Liver (tissue), 9 donors: ENCODE data around the gene CHN2. TPM values are rescaled to one million over a fixed set of nuclear protein-coding genes. Genes with fewer than 3 reads are reported as not detected.

ENCODE experiments used
- DNase-seq: peaks from one replicate; pipeline ENCODE4 v3.0.0-alpha.2; 2017; ENCODE audit warnings: low spot score
- H3K27ac ChIP-seq, 2 donors: one replicate each; pipeline ENCODE4 v1.7.0; 2013; ENCODE audit warnings: inconsistent platforms in 2 of 2, low read length in 2 of 2, control low read depth in 1 of 2, low read depth in 1 of 2, mild to moderate bottlenecking in 1 of 2
- H3K27me3 ChIP-seq, 4 donors: one replicate each; pipeline versions ENCODE4 v1.6.1 to v1.7.0; 2013; ENCODE audit warnings: low read length in 3 of 4, inconsistent platforms in 1 of 4, mild to moderate bottlenecking in 1 of 4, moderate library complexity in 1 of 4; ENCODE audit not compliant: control insufficient read depth in 4 of 4, insufficient read depth in 4 of 4
- H3K36me3 ChIP-seq, 4 donors: one replicate each; pipeline versions ENCODE4 v1.6.1 to v1.7.0; 2013; ENCODE audit warnings: low read length in 3 of 4, mild to moderate bottlenecking in 3 of 4, low read depth in 1 of 4, moderate library complexity in 1 of 4; ENCODE audit not compliant: control insufficient read depth in 4 of 4, insufficient read depth in 3 of 4
- H3K4me1 ChIP-seq, 4 donors: one replicate each; pipeline versions ENCODE4 v1.6.1 to v1.7.0; 2013; ENCODE audit warnings: low read length in 3 of 4, mild to moderate bottlenecking in 3 of 4, moderate library complexity in 1 of 4; ENCODE audit not compliant: control insufficient read depth in 4 of 4, insufficient read depth in 4 of 4
- H3K4me3 ChIP-seq, 3 donors: one replicate each; pipeline versions ENCODE4 v1.6.1 to v1.7.0; 2013; ENCODE audit warnings: low read length in 3 of 3, control low read depth in 1 of 3, low read depth in 1 of 3, mild to moderate bottlenecking in 1 of 3
- H3K9ac ChIP-seq, 2 donors: one replicate each; pipeline ENCODE4 v1.7.0; 2013; ENCODE audit warnings: low read length in 2 of 2, mild to moderate bottlenecking in 2 of 2, moderate library complexity in 2 of 2, control low read depth in 1 of 2, low read depth in 1 of 2
- H3K9me3 ChIP-seq, 4 donors: one replicate each; pipeline versions ENCODE4 v1.6.1 to v1.7.0; 2013; ENCODE audit warnings: low read length in 3 of 4; ENCODE audit not compliant: control insufficient read depth in 4 of 4
- EGR1 ChIP-seq, 2 donors: IDR thresholded peaks; 2 replicates each; pipeline ENCODE4 v1.6.1; 2016 to 2018; ENCODE audit warnings: antibody characterized with exemption in 2 of 2, low read depth in 2 of 2
- FOXA1 ChIP-seq: IDR thresholded peaks from 2 replicates; pipeline ENCODE4 v1.6.1; 2016; ENCODE audit warnings: antibody characterized with exemption
- FOXA2 ChIP-seq: IDR thresholded peaks from 2 replicates; pipeline ENCODE4 v1.6.1; 2016; ENCODE audit warnings: antibody characterized with exemption
- GABPA ChIP-seq, 2 donors: IDR thresholded peaks in 1 of 2; conservative IDR thresholded peaks in 1 of 2; 2 replicates each; pipeline ENCODE4 v1.6.1; 2016; ENCODE audit warnings: antibody characterized with exemption in 2 of 2, mild to moderate bottlenecking in 1 of 2, moderate library complexity in 1 of 2
- HNF4A ChIP-seq, 2 donors: conservative IDR thresholded peaks; 2 replicates each; pipeline ENCODE4 v1.6.1; 2016; ENCODE audit warnings: antibody characterized with exemption in 2 of 2, mild to moderate bottlenecking in 2 of 2
- HNF4G ChIP-seq: IDR thresholded peaks from 2 replicates; pipeline ENCODE4 v1.6.1; 2016; ENCODE audit warnings: antibody characterized with exemption
- JUND ChIP-seq, 2 donors: IDR thresholded peaks; 2 replicates each; pipeline ENCODE4 v1.6.1; 2016; ENCODE audit warnings: antibody characterized with exemption in 2 of 2
- RAD21 ChIP-seq, 2 donors: IDR thresholded peaks; 2 replicates each; pipeline ENCODE4 v1.6.1; 2016; ENCODE audit warnings: antibody characterized with exemption in 2 of 2, mild to moderate bottlenecking in 2 of 2
- RXRA ChIP-seq, 2 donors: IDR thresholded peaks; 2 replicates each; pipeline ENCODE4 v1.6.1; 2017 to 2018; ENCODE audit warnings: antibody characterized with exemption in 2 of 2, mild to moderate bottlenecking in 1 of 2
- SP1 ChIP-seq: IDR thresholded peaks from 2 replicates; pipeline ENCODE4 v1.6.1; 2018; ENCODE audit warnings: antibody characterized with exemption, mild to moderate bottlenecking
- TAF1 ChIP-seq: conservative IDR thresholded peaks from 2 replicates; pipeline ENCODE4 v1.6.1; 2016; ENCODE audit warnings: antibody characterized with exemption, mild to moderate bottlenecking
- WGBS: extraction: QIAGEN DNeasy Blood & Tissue Kit; methylation state at CpG from one replicate; pipeline ENCODE4 v1.1.7; 2013; 5-methylcytosine and 5-hydroxymethylcytosine counted together
- polyA plus RNA-seq, 2 donors: library from polyadenylated mRNA; stranded (reverse) in 1 of 2; unstranded in 1 of 2; fragments of 200-250 nt in 1 of 2; fragments of >200 nt in 1 of 2; fragmentation: Nextera tagmentation in 1 of 2; extraction: Ambion mirVana in 1 of 2; gene quantifications; one replicate each; pipeline versions ENCODE4 v1.2.1 to v1.2.3, GENCODE V29; 2013 to 2015
- total RNA-seq, 2 donors: library from RNA; depleted of rRNA; stranded (reverse); fragments of >200 nt; gene quantifications; one replicate each; pipeline ENCODE4 v1.2.3, GENCODE V29; 2014
- TF ChIP-seq, protein P1 (sequence below): fragments of 150-350 bp; IDR thresholded peaks from 2 replicates; pipeline ENCODE4 v1.5.1; 2017; ENCODE audit warnings: improper control_type of control experiment, low read depth, low read length; ENCODE audit not compliant: missing input control
- TF ChIP-seq, protein P2 (sequence below): IDR thresholded peaks from 2 replicates; pipeline ENCODE4 v1.6.1; 2016; ENCODE audit warnings: antibody characterized with exemption, mild to moderate bottlenecking
- TF ChIP-seq, protein P3 (sequence below): IDR thresholded peaks from 2 replicates; pipeline ENCODE4 v1.6.1; 2016; ENCODE audit warnings: antibody characterized with exemption
- TF ChIP-seq, protein P4 (sequence below): IDR thresholded peaks from 2 replicates; pipeline ENCODE4 v1.6.1; 2016; ENCODE audit warnings: antibody characterized with exemption
- donor health status: healthy.
- donor health status: healthy.
- donor health status: healthy.
- donor health status: healthy.
- donor health status: healthy.

The CHN2 gene
- total and polyA plus RNA-seq, 4 donors = 8.3 to 25.4 (median 17.8) TPM

DNA sequence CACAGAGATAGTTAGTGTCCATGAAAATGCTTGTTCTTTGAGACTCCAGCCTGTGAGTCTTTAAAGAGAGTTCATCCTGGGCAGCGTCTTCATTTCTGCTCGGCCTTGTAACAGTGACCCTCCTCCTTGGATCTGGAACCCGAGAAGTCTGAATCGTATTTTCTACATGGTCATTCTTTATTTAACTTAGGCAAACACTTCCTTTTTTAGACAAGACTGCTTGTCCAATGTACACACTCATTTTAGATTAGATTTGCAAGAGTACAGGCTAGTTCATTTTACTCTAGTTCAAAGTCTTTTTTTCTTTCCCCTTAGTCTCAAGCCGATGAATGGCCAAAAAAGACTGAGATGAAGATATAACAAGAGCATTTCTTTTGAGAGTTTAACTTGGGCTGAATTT, 133.5 kb downstream of the CHN2 start:
- no peak for DNase-seq
- Histone ChIP-seq H3K27me3 (no peaks in the 10 kb centered on the region), H3K9me3 (no peaks in the 10 kb centered on the region), H3K9ac (no peak overlapping the region), H3K4me3 (no peak overlapping the region), H3K4me1 (peaks cover 0 to 35% (median 19%) of the 10 kb centered on the region in 4 donors), H3K36me3 (no peaks in the 10 kb centered on the region), H3K27ac (peak overlapping the region in 1 of 2 donors; percentile 41)
- TF ChIP-seq, protein P1, sequence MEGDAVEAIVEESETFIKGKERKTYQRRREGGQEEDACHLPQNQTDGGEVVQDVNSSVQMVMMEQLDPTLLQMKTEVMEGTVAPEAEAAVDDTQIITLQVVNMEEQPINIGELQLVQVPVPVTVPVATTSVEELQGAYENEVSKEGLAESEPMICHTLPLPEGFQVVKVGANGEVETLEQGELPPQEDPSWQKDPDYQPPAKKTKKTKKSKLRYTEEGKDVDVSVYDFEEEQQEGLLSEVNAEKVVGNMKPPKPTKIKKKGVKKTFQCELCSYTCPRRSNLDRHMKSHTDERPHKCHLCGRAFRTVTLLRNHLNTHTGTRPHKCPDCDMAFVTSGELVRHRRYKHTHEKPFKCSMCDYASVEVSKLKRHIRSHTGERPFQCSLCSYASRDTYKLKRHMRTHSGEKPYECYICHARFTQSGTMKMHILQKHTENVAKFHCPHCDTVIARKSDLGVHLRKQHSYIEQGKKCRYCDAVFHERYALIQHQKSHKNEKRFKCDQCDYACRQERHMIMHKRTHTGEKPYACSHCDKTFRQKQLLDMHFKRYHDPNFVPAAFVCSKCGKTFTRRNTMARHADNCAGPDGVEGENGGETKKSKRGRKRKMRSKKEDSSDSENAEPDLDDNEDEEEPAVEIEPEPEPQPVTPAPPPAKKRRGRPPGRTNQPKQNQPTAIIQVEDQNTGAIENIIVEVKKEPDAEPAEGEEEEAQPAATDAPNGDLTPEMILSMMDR = no peak
- TF ChIP-seq RAD21 (IDR thresholded peaks at IDR 0.05) (peak; percentile 24 to 26), SP1 (no peak), RXRA (IDR thresholded peaks at IDR 0.05) (peak; percentile 42 to 67), JUND (IDR thresholded peaks at IDR 0.05) (peak in 1 of 2 donors; percentile 52), TAF1 (no peak), HNF4A (conservative IDR thresholded peaks at IDR 0.05) (peak; percentile 54 to 77), FOXA2 (no peak), FOXA1 (no peak)
- TF ChIP-seq, protein P2, sequence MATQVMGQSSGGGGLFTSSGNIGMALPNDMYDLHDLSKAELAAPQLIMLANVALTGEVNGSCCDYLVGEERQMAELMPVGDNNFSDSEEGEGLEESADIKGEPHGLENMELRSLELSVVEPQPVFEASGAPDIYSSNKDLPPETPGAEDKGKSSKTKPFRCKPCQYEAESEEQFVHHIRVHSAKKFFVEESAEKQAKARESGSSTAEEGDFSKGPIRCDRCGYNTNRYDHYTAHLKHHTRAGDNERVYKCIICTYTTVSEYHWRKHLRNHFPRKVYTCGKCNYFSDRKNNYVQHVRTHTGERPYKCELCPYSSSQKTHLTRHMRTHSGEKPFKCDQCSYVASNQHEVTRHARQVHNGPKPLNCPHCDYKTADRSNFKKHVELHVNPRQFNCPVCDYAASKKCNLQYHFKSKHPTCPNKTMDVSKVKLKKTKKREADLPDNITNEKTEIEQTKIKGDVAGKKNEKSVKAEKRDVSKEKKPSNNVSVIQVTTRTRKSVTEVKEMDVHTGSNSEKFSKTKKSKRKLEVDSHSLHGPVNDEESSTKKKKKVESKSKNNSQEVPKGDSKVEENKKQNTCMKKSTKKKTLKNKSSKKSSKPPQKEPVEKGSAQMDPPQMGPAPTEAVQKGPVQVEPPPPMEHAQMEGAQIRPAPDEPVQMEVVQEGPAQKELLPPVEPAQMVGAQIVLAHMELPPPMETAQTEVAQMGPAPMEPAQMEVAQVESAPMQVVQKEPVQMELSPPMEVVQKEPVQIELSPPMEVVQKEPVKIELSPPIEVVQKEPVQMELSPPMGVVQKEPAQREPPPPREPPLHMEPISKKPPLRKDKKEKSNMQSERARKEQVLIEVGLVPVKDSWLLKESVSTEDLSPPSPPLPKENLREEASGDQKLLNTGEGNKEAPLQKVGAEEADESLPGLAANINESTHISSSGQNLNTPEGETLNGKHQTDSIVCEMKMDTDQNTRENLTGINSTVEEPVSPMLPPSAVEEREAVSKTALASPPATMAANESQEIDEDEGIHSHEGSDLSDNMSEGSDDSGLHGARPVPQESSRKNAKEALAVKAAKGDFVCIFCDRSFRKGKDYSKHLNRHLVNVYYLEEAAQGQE = no peak
- TF ChIP-seq, protein P3, sequence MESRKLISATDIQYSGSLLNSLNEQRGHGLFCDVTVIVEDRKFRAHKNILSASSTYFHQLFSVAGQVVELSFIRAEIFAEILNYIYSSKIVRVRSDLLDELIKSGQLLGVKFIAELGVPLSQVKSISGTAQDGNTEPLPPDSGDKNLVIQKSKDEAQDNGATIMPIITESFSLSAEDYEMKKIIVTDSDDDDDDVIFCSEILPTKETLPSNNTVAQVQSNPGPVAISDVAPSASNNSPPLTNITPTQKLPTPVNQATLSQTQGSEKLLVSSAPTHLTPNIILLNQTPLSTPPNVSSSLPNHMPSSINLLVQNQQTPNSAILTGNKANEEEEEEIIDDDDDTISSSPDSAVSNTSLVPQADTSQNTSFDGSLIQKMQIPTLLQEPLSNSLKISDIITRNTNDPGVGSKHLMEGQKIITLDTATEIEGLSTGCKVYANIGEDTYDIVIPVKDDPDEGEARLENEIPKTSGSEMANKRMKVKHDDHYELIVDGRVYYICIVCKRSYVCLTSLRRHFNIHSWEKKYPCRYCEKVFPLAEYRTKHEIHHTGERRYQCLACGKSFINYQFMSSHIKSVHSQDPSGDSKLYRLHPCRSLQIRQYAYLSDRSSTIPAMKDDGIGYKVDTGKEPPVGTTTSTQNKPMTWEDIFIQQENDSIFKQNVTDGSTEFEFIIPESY = no peak
- TF ChIP-seq, protein P4, sequence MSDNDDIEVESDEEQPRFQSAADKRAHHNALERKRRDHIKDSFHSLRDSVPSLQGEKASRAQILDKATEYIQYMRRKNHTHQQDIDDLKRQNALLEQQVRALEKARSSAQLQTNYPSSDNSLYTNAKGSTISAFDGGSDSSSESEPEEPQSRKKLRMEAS = no peak
- 20% methylated on average over 5 of the region's 5 CpGs for WGBS

- Histone ChIP-seq H3K27ac (no peak overlapping the region), H3K27me3 (no peaks in the 10 kb centered on the region), H3K9me3 (no peaks in the 10 kb centered on the region), H3K9ac (no peak overlapping the region), H3K36me3 (no peaks in the 10 kb centered on the region), H3K4me3 (no peak overlapping the region), H3K4me1 (peaks cover 0 to 35% (median 19%) of the 10 kb centered on the region in 4 donors)
- WGBS = 74% methylated on average over 2 of the region's 2 CpGs
- DNase-seq = no peak
- TF ChIP-seq EGR1 (IDR thresholded peaks at IDR 0.05; ENCODE audit: low read depth in 2 of 2) = no peak
- TF ChIP-seq RAD21 (IDR thresholded peaks at IDR 0.05) = no peak
- no peak for TF ChIP-seq FOXA2
- TF ChIP-seq, protein P4 = no peak
- TF ChIP-seq HNF4G = no peak
- TF ChIP-seq GABPA (IDR thresholded peaks at IDR 0.05 in 1 of 2, conservative IDR thresholded peaks at IDR 0.05 in 1 of 2) = no peak
Observed at GRCh38 chr7:29328811-29329210, 134.2 kb downstream of the CHN2 start.
